BE2C (cell line): ENCODE results near the gene PTPRE.

ENCODE experiments used
- DNase-seq: peaks from one replicate; pipeline ENCODE4 v3.0.0-alpha.2; 2020
- H3K27me3 ChIP-seq: fragments of 250-450 bp; sonication (Bioruptor Pico); 2 replicates; pipeline ENCODE4 v1.5.1; 2020; ENCODE audit warnings: mild to moderate bottlenecking
- H3K36me3 ChIP-seq: fragments of 250-450 bp; sonication (Bioruptor Pico); 2 replicates; pipeline ENCODE4 v1.5.1; 2020; ENCODE audit warnings: mild to moderate bottlenecking
- H3K4me1 ChIP-seq: fragments of 250-450 bp; sonication (Bioruptor Pico); 2 replicates; pipeline ENCODE4 v1.5.1; 2020
- H3K4me3 ChIP-seq: 2 replicates; pipeline ENCODE4 v1.5.1; 2011; ENCODE audit warnings: low read depth, low read length
- H3K9me3 ChIP-seq: fragments of 250-450 bp; sonication (Bioruptor Pico); 2 replicates; pipeline ENCODE4 v1.5.1; 2020
- CTCF ChIP-seq: IDR thresholded peaks from 2 replicates; pipeline ENCODE4 v1.5.1; 2012; ENCODE audit warnings: mild to moderate bottlenecking, low read depth, low read length

PTPRE gene

DNA sequence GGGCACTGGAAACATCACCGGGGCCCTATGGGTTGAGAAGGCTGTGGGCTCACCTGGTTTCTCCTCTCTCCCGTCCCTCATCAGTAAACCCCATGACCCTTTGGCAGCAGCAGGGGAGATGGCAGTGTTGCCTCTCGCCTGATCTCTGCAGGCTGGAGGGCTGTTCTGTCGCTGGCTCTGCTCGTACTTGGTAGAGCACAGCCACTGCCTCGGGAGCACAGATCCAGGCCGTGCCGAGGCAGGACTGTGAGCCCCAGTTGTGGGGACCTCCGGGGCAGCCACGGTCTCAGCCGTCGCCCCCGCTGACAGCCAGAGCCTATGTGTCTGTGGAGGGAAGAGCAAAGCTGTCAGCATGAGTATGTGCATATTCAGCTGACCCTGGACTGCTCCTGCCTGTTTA is 94.9 kb downstream of the PTPRE start:
- DNase-seq: no peak
- Histone ChIP-seq H3K4me3 (no peak overlapping the region), H3K4me1 (no peaks in the 10 kb centered on the region; the same call in 1 of the 2 replicates), H3K27me3 (no peaks in the 10 kb centered on the region), H3K36me3 (no peaks in the 10 kb centered on the region), H3K9me3 (no peaks in the 10 kb centered on the region)
- no peak for TF ChIP-seq CTCF

DNA sequence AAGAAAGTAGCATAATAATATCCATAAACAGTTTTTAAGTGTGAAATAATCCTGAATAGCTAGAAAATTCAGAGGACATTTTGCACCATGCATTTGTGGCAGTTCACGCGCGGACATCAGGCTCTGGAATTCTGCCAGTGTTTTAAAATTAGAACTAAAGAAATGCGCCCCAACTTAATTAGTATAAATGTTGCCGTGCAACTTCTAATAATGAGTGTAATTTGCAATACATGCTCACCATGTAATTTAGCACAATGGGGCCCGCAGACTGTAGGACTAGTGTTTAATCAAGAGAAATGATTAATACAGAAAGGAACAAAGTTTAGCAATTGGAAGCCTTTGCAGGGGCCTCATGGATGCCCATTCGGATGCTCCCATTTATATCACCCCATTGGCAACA is 96.6 kb downstream of the PTPRE start:
- no peak for DNase-seq
- Histone ChIP-seq H3K4me3 (no peak overlapping the region), H3K36me3 (no peaks in the 10 kb centered on the region), H3K9me3 (no peaks in the 10 kb centered on the region), H3K4me1 (no peaks in the 10 kb centered on the region), H3K27me3 (no peaks in the 10 kb centered on the region)
- no peak for TF ChIP-seq CTCF

DNA sequence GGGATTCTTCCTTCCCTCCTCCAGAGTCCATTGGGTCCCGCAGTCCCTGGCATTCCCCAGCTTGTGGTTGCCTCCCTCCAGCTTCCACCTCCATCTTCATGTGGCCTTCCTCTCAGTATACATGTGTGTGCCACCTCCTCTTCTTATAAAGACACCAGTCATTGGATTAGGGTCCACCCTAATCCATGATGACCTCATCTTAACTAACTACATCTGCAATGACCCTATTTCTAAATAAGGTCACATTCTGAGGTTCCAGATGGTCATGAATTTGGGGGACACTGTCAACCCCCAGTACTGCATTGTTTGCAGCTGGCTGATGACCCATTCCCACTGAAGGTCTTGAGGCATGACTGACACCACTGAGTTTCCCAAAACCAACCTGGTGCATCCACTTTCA is 99.0 kb downstream of the PTPRE start:
- no peak for DNase-seq
- Histone ChIP-seq H3K27me3 (no peaks in the 10 kb centered on the region), H3K9me3 (no peaks in the 10 kb centered on the region), H3K4me1 (no peaks in the 10 kb centered on the region), H3K4me3 (no peak overlapping the region), H3K36me3 (no peaks in the 10 kb centered on the region)
- no peak for TF ChIP-seq CTCF

DNA sequence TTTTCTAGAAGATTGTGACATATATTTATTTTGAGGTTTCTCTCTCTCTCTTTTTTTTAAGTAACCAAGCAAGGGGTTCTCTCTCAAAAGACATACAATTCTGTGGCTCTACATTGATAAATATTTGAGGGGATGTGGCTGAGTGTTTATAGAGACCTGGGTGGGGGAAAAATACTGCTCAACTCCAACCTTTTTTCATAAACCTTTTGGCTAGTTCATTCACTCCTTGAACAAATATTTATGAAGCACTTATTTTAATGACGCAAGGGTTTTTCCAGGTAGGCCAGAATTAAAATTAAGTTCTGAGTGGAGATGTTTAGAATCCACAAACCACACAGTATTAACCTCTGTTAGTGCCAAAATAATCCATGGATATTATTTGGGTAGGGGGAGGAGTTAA is 100.2 kb downstream of the PTPRE start:
- no peak for DNase-seq
- TF ChIP-seq CTCF: no peak
- H3K9me3 ChIP-seq: no peaks in the 10 kb centered on the region
- H3K4me3 ChIP-seq: no peak overlapping the region
- no peaks in the 10 kb centered on the region for H3K4me1 ChIP-seq
- no peaks in the 10 kb centered on the region for H3K27me3 ChIP-seq
- no peaks in the 10 kb centered on the region for H3K36me3 ChIP-seq

DNA sequence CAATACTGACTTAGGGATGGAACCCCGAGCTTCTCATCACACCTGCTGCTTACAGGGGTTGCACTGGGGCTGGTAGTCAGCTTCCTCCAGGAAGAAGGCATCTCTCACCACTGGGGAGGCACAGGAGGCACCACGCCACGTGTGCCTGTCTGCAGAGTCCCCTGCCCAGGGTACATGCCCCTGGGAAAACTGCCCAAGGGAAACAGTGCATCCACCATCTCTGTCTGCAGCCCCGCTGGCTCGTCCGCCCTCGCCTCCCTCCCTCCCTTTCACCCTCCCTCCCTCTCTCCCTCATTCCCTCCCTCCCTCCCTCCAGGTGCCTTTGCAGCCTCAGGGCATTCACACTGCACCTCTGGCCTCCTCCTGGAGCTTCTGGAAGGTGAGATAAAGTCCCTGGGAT is 101.1 kb downstream of the PTPRE start:
- DNase-seq: no peak
- H3K4me1 ChIP-seq: no peaks in the 10 kb centered on the region
- H3K36me3 ChIP-seq: no peaks in the 10 kb centered on the region
- no peaks in the 10 kb centered on the region for H3K27me3 ChIP-seq
- no peak for TF ChIP-seq CTCF
- no peak overlapping the region for H3K4me3 ChIP-seq
- no peaks in the 10 kb centered on the region for H3K9me3 ChIP-seq

GRCh38 chr10:128008521-128009250 is 101.8 kb downstream of the PTPRE start:
- TF ChIP-seq CTCF: no peak
- H3K9me3 ChIP-seq: no peaks in the 10 kb centered on the region
- no peaks in the 10 kb centered on the region for H3K4me1 ChIP-seq
- no peak for DNase-seq
- no peaks in the 10 kb centered on the region for H3K36me3 ChIP-seq
- no peaks in the 10 kb centered on the region for H3K27me3 ChIP-seq
- no peak overlapping the region for H3K4me3 ChIP-seq
